Head of caudate nucleus (tissue), 42 donors: ENCODE data around the gene CCNA1.

ENCODE experiments used
- DNase-seq, 42 donors: peaks; one replicate each; pipeline versions ENCODE4 v3.0.0 to v3.0.0-alpha.2; 2020 to 2021; ENCODE audit warnings: mixed read lengths in 7 of 42
- intact Hi-C: fragments of 100-400 bp; cut with DNase I; formaldehyde crosslinking; loops from one replicate; pipeline ENCODE4 v1.15.0; 2022

Gene CCNA1

DNA sequence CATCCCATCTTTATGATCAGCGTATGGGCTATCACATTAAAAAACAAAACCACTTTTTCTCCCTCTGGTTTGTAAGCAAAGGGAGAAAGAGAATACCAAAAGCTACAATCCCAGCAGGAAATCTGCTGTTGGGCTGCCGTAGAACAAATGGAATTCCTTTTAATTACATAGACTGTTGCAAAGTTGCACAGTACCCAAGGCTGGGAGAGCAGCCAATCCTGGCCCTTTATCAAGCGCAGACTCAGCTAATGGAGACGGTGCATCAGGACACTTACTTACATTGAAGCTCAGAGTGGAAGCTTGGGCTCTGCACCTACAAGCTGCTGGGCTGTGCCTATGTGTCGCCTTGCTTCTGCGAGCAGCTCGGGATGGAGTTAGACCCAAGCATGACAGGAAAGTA is 15.2 kb downstream of the CCNA1 start:
- intact Hi-C loops: no loop called here
- no peak for DNase-seq

DNA sequence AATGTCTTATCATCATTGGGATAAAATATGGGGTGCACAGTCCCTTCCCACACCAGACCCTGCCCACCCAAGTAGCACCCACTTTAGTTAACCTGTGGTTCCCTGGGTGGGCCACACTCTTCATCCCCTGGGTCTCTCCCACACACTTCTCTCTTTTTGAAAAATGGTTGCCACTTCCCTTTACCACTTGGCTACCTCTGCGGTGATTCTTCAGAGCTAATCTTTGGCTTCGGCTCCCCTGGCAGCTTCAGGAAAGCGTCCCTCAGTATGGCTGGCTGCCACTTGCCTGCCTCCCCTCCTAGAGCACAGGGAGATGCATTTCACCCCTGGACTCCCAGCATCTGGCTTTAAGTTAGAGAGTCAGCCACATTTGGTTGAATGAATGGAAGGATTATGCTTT is 18.2 kb downstream of the CCNA1 start:
- intact Hi-C loops: no loop called here
- DNase-seq: no peak

GRCh38 chr13:36453516-36453915 is 21.2 kb downstream of the CCNA1 start:
- intact Hi-C loops: no loop called here
- peak in 2 of 42 donors; percentile 22 to 38 for DNase-seq

GRCh38 chr13:36454121-36454520 is 21.8 kb downstream of the CCNA1 start:
- DNase-seq: no peak
- intact Hi-C loops: no loop called here

DNA sequence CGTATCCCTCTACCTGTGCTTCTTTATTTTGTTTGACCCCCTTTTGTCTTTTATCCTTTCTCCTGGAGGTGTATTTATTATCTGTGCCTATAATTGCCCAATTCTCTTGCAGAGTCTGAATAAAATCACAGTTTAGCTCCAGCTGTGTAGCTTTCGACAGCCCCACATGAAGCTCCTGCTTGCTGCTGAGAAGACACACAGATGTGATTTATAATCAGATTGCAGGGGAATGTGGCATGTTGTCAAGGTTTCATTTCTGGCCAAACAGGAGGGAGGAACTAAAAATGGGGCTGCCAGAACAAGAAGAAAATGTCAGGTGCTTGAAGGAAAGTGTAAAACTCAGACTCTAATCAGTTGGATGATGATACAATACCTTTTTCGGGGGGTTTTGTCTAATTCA is 22.7 kb downstream of the CCNA1 start:
- intact Hi-C loops: no loop called here
- no peak for DNase-seq

DNA sequence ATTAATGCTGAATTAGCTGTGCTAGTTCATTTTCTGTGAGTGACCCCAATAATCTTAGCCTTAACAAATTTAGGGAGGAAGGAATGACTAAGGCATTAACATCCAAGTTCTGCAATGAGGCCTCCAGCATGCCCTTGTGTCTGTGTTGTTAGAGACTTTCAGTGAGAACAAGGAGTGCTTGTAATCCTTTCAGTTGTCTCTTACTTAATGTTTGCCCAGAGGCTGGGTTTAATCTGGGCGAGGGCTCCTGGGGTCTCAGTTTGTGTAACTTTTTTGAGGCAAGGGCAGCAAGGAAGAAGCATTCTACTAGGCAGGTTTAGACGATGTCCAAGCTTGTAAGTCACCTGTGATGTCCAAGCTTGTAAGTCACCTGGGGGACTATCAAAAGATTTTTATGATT is 24.3 kb downstream of the CCNA1 start:
- intact Hi-C loops: no loop called here
- no peak for DNase-seq

DNA sequence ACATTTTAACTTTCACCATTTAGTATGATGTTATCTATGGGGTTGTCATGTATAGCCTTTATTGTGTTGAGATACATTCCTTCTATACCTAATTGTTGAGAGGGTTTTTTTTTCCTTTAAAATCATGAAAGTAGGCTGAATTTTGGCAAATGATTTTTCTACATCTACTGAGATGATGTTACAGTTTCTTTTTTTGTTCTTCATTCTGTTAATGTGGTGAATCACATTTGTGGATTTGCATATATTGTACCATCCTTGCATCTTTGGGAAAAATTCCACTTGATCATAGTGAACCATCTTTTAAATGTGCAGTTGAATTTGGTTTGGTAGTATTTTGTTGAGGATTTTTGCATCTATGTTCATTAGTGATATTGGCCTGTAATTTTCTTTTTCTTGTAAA is 29.2 kb downstream of the CCNA1 start:
- DNase-seq: no peak
- intact Hi-C loops: no loop called here

DNA sequence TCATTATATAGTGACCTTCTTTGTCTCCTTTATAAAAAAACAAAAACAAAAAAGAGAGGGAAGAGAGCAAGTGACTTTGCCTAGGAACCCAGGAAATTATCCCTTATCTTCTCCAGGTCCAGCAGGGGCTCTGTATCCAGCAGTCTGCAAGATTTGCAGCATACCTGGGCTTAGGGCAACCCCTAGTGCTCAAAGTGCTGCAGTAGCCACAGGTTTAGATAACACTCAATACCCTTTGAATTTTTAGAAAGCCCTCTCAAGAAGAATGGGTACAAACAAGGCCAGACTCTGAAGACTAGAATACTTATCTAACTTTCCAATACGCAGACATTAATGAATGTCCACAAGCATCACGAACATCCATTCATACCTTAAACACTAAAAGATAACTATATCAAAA is 43.2 kb downstream of the CCNA1 start:
- intact Hi-C loops: no loop called here
- DNase-seq: no peak

- intact Hi-C loops: no loop called here
- DNase-seq: no peak
Measured at GRCh38 chr13:36476661-36477060, 44.4 kb downstream of the CCNA1 start.

GRCh38 chr13:36480726-36481427 is 48.6 kb downstream of the CCNA1 start:
- intact Hi-C loops: no loop called here
- DNase-seq: no peak

GRCh38 chr13:36490055-36490454 is 57.8 kb downstream of the CCNA1 start:
- intact Hi-C loops: no loop called here
- DNase-seq: no peak
